Thymus (tissue), 11 donors: ENCODE measurements around the gene HSPBP1. TPM values are rescaled to one million over a fixed set of nuclear protein-coding genes. Genes with fewer than 3 reads are reported as not detected.

Experiments
- DNase-seq, 9 donors: peaks; one replicate each; pipeline ENCODE4 v3.0.0-alpha.2; 2013; ENCODE audit warnings: low spot score in 9 of 9, low read depth in 6 of 9, missing footprints in 1 of 9
- H3K27ac ChIP-seq, 2 donors: one replicate each; pipeline ENCODE4 v1.5.1; 2013; ENCODE audit warnings: control low read depth in 1 of 2, low read depth in 1 of 2, low read length in 1 of 2, mild to moderate bottlenecking in 1 of 2, moderate library complexity in 1 of 2
- H3K27me3 ChIP-seq, 2 donors: one replicate each; pipeline ENCODE4 v1.5.1; 2013; ENCODE audit warnings: low read length in 1 of 2; ENCODE audit not compliant: control insufficient read depth in 2 of 2, insufficient read depth in 1 of 2
- H3K36me3 ChIP-seq, 2 donors: one replicate each; pipeline ENCODE4 v1.5.1; 2013; ENCODE audit warnings: low read length in 1 of 2, mild to moderate bottlenecking in 1 of 2, moderate library complexity in 1 of 2; ENCODE audit not compliant: control insufficient read depth in 2 of 2, insufficient read depth in 2 of 2
- H3K4me1 ChIP-seq, 2 donors: one replicate each; pipeline ENCODE4 v1.5.1; 2013; ENCODE audit warnings: low read length in 2 of 2; ENCODE audit not compliant: control insufficient read depth in 2 of 2, insufficient read depth in 2 of 2
- H3K4me3 ChIP-seq, 2 donors: one replicate each; pipeline ENCODE4 v1.5.1; 2013; ENCODE audit warnings: low read length in 2 of 2, control low read depth in 1 of 2, mild to moderate bottlenecking in 1 of 2
- H3K9me3 ChIP-seq, 2 donors: one replicate each; pipeline ENCODE4 v1.5.1; 2013; ENCODE audit warnings: low read length in 1 of 2, mild to moderate bottlenecking in 1 of 2; ENCODE audit not compliant: control insufficient read depth in 2 of 2, insufficient read depth in 1 of 2
- WGBS: extraction: QIAGEN DNeasy Blood & Tissue Kit; methylation state at CpG from one replicate; pipeline ENCODE4 v1.1.7; 2013; 5-methylcytosine and 5-hydroxymethylcytosine counted together
- polyA plus RNA-seq: library from polyadenylated mRNA; stranded (reverse); fragments of 200-250 nt; gene quantifications from one replicate; pipeline ENCODE4 v1.2.3, GENCODE V29; 2013
- total RNA-seq: library from RNA; stranded (reverse); fragments of 120-200 nt; gene quantifications from one replicate; pipeline ENCODE4 v1.2.4, GENCODE V29; 2013
- donor health status: healthy.

Gene HSPBP1
- total and polyA plus RNA-seq, 2 donors = 16.4 to 21.8 TPM

GRCh38 chr19:55246462-55247451 lies 33.2 kb downstream of the HSPBP1 start:
- no peak for DNase-seq
- Histone ChIP-seq H3K27ac (no peak overlapping the region), H3K4me3 (no peak overlapping the region), H3K9me3 (no peaks in the 10 kb centered on the region), H3K36me3 (peaks cover 81 to 83% of the 10 kb centered on the region in 2 donors), H3K4me1 (peaks cover 10 to 11% of the 10 kb centered on the region in 2 donors), H3K27me3 (no peaks in the 10 kb centered on the region)
- 95% methylated on average over 40 of the region's 40 CpGs for WGBS

GRCh38 chr19:55245236-55245904 lies 34.5 kb downstream of the HSPBP1 start:
- 99% methylated on average over 23 of the region's 23 CpGs for WGBS
- H3K4me3 ChIP-seq = no peak overlapping the region
- no peak for DNase-seq

GRCh38 chr19:55244004-55244680 lies 35.8 kb downstream of the HSPBP1 start:
- Histone ChIP-seq H3K27ac (no peak overlapping the region), H3K27me3 (no peaks in the 10 kb centered on the region), H3K36me3 (peaks cover 85 to 93% of the 10 kb centered on the region in 2 donors), H3K9me3 (no peaks in the 10 kb centered on the region), H3K4me3 (no peak overlapping the region), H3K4me1 (no peaks in the 10 kb centered on the region)
- 93% methylated on average over 12 of the region's 12 CpGs for WGBS
- DNase-seq = no peak

More at GRCh38 chr19:55245236-55245904, 34.5 kb downstream of the HSPBP1 start:
- no peaks in the 10 kb centered on the region for H3K9me3 ChIP-seq
- no peaks in the 10 kb centered on the region for H3K27me3 ChIP-seq
- H3K4me1 ChIP-seq = no peaks in the 10 kb centered on the region
- H3K27ac ChIP-seq = no peak overlapping the region
- peaks cover 82 to 89% of the 10 kb centered on the region in 2 donors for H3K36me3 ChIP-seq

DNA sequence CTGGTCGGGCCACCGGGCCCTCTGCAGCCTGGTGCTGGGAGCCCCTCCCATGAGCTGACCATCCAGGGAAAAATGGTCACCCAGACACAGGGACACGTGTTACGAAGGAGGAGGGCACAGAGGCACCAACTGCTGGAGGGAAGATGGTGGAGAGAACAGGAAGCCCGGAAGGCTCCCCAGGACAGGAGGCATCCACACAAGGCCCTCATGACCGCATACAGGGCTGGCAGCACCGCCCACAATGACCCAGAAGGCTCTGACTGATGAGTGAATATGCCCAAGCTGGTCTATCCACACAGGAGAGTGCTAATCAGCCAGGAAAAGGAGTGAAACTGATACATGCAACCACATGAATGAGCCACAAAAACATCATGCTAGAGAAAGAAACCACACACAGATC lies 37.4 kb downstream of the HSPBP1 start:
- Histone ChIP-seq H3K4me3 (no peak overlapping the region), H3K27me3 (no peaks in the 10 kb centered on the region), H3K9me3 (no peaks in the 10 kb centered on the region), H3K36me3 (peaks cover 95 to 97% of the 10 kb centered on the region in 2 donors), H3K4me1 (no peaks in the 10 kb centered on the region), H3K27ac (no peak overlapping the region)
- 98% methylated on average over 7 of the region's 7 CpGs for WGBS
- DNase-seq = no peak

GRCh38 chr19:55241935-55242464 lies 37.9 kb downstream of the HSPBP1 start:
- H3K27me3 ChIP-seq = no peaks in the 10 kb centered on the region
- peaks cover 96 to 97% of the 10 kb centered on the region in 2 donors for H3K36me3 ChIP-seq
- H3K4me1 ChIP-seq = no peaks in the 10 kb centered on the region
- no peak for DNase-seq
- H3K4me3 ChIP-seq = no peak overlapping the region
- H3K9me3 ChIP-seq = no peaks in the 10 kb centered on the region
- no peak overlapping the region for H3K27ac ChIP-seq
- 99% methylated on average over 16 of the region's 16 CpGs for WGBS

DNA sequence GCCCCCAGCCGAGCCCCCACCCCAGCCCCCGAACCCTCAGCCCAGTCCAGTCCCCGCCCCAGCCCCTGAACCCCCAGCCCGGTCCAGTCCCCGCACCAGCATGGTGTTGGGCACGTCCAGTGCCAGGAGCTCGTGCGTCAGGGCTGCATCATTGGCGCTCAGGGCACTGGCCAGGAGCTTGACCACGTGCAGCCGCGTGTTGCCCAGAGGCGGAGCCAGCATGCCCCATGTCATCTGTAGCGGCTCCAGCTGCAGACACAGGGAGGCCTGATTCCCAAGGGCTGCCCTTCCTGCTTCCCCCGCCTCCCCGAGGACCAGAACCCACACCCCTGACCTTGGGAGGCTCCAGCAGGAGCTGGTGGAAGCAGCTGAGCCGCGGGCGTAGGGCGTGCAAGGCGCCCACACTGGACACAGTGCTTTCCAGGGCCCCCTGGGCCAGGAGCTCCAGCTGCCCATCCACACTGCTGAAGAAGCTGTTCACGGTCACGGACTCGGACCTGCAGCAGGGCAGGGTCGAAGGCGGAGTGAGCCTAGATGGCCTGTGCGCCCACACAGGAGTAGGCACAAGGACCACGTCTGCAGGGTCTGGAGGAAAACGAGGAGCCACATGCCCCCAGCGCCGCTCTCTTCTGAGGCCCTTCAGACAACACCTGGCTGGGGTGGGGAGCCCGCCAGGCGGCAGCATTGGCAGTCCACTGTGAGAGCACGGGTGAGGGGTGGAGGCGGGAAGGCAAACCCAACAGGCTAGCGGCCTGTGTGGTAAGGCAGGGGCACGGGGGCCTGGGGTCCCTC lies 38.6 kb downstream of the HSPBP1 start:
- no peaks in the 10 kb centered on the region for H3K9me3 ChIP-seq
- H3K27ac ChIP-seq = no peak overlapping the region
- no peak for DNase-seq
- WGBS = 97% methylated on average over 37 of the region's 37 CpGs
- peaks cover 96 to 97% of the 10 kb centered on the region in 2 donors for H3K36me3 ChIP-seq
- H3K4me3 ChIP-seq = no peak overlapping the region
- no peaks in the 10 kb centered on the region for H3K4me1 ChIP-seq
- no peaks in the 10 kb centered on the region for H3K27me3 ChIP-seq

DNA sequence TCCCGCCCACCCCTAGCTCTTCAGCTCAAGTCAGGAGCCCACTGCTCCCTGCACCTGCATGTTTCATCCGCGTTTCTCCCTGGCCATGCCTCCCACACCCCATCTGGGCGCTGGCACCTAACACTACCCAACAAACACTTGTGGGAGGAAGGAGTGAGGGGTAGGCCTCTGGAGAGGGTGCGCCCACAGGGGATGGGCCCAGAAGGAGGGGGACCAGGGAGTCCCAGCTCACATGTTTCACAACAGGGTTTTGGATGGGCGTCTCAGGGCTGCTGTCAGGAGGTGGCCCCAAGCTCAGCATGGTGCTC lies 39.2 kb downstream of the HSPBP1 start:
- peaks cover 96 to 97% of the 10 kb centered on the region in 2 donors for H3K36me3 ChIP-seq
- no peak overlapping the region for H3K27ac ChIP-seq
- no peak for DNase-seq
- no peak overlapping the region for H3K4me3 ChIP-seq
- no peaks in the 10 kb centered on the region for H3K27me3 ChIP-seq
- no peaks in the 10 kb centered on the region for H3K9me3 ChIP-seq
- no peaks in the 10 kb centered on the region for H3K4me1 ChIP-seq
- WGBS = 97% methylated on average over 6 of the region's 6 CpGs

DNA sequence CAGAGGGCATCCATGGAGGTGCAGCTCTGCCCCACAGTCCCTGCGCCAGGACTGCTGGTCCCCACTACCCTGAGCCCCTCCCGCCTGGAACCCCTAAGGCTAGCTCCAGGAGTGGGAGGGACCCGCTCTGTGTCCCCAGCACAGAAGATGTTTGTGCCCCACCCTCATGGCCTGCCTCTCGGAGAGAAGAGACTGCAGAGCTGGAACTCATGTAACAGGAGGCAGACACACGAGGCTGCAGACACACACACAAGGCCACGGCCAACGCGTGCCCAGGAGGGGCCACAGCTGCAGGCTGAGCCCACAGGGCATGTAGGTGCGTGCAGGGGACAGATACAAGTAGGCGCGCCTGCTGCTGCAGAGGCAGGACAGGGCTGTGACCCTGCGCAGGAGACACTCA lies 40.9 kb downstream of the HSPBP1 start:
- WGBS = 96% methylated on average over 12 of the region's 12 CpGs
- Histone ChIP-seq H3K27ac (no peak overlapping the region), H3K9me3 (no peaks in the 10 kb centered on the region), H3K4me3 (no peak overlapping the region), H3K4me1 (no peaks in the 10 kb centered on the region), H3K27me3 (no peaks in the 10 kb centered on the region), H3K36me3 (peaks cover 93 to 95% of the 10 kb centered on the region in 2 donors)
- DNase-seq = no peak
